Fibroblast of skin of right quadriceps (primary cell): ENCODE measurements around the gene KIRREL1.
"Not testable (repeated sequence)": the region's sequence is repeated elsewhere in the genome, so short reads cannot be mapped to it uniquely, and the experiment has no call there.

Source experiments
- DNase-seq: peaks from one replicate; pipeline ENCODE4 v3.0.0-alpha.2; 2013

KIRREL1 gene

GRCh38 chr1:158112994-158113758, 119.7 kb downstream of the KIRREL1 start:
- peak; percentile 32 for DNase-seq

- DNase-seq = no peak
Measured at GRCh38 chr1:158113759-158114127, 120.3 kb downstream of the KIRREL1 start.

GRCh38 chr1:158115126-158115525, 121.7 kb downstream of the KIRREL1 start:
- no peak for DNase-seq

GRCh38 chr1:158116311-158117167, 123.1 kb downstream of the KIRREL1 start:
- no peak for DNase-seq

GRCh38 chr1:158117854-158118704, 124.6 kb downstream of the KIRREL1 start:
- DNase-seq = peak; percentile 55

- no peak for DNase-seq
Measured at GRCh38 chr1:158118713-158119402, 125.4 kb downstream of the KIRREL1 start.

GRCh38 chr1:158119976-158120653, 126.7 kb downstream of the KIRREL1 start:
- no peak for DNase-seq

- DNase-seq = peak; percentile 39
Measured at GRCh38 chr1:158121604-158122254, 128.3 kb downstream of the KIRREL1 start.

GRCh38 chr1:158122833-158123388, 129.5 kb downstream of the KIRREL1 start:
- DNase-seq = no peak

GRCh38 chr1:158124034-158124433, 130.6 kb downstream of the KIRREL1 start:
- no peak for DNase-seq

GRCh38 chr1:158124999-158125398, 131.6 kb downstream of the KIRREL1 start:
- DNase-seq = peak; percentile 92

- no peak for DNase-seq
Measured at GRCh38 chr1:158126425-158126824, 133.0 kb downstream of the KIRREL1 start.

- not testable (repeated sequence) for DNase-seq
Measured at GRCh38 chr1:158128531-158128930, 135.1 kb downstream of the KIRREL1 start.

- no peak for DNase-seq
Measured at GRCh38 chr1:158131217-158131616, 137.8 kb downstream of the KIRREL1 start.

GRCh38 chr1:158140764-158141192, 147.3 kb downstream of the KIRREL1 start:
- DNase-seq = no peak

GRCh38 chr1:158145173-158145719, 151.8 kb downstream of the KIRREL1 start:
- DNase-seq = no peak

GRCh38 chr1:158146165-158146564, 152.7 kb downstream of the KIRREL1 start:
- DNase-seq = no peak

GRCh38 chr1:158146739-158147138, 153.3 kb downstream of the KIRREL1 start:
- no peak for DNase-seq

GRCh38 chr1:158147401-158147800, 154.0 kb downstream of the KIRREL1 start:
- DNase-seq = no peak

- DNase-seq = no peak
Measured at GRCh38 chr1:158147869-158148268, 154.4 kb downstream of the KIRREL1 start.

GRCh38 chr1:158148468-158148867, 155.0 kb downstream of the KIRREL1 start:
- no peak for DNase-seq
